Fibroblast of villous mesenchyme (primary cell): ENCODE results near the gene COL26A1. TPM values are rescaled to one million over a fixed set of nuclear protein-coding genes. Genes with fewer than 3 reads are reported as not detected.

ENCODE experiments used
- DNase-seq: peaks from one replicate; pipeline ENCODE4 v3.0.0-alpha.2; 2010; ENCODE audit warnings: low read depth
- H3K4me3 ChIP-seq: 2 replicates; pipeline ENCODE4 v1.5.1; 2011; ENCODE audit warnings: low read depth, mild to moderate bottlenecking, low read length
- total RNA-seq: library from RNA; depleted of rRNA; stranded (reverse); fragments of >200 nt; gene quantifications from 2 replicates; pipeline ENCODE4 v1.2.3, GENCODE V29; 2012
- TF ChIP-seq, protein P1 (sequence below): IDR thresholded peaks from 2 replicates; pipeline ENCODE4 v1.5.1; 2012; ENCODE audit warnings: low read depth, mild to moderate bottlenecking, low read length; ENCODE audit not compliant: insufficient read depth

The COL26A1 gene
- total RNA-seq, 1 donor, result not detected

DNA sequence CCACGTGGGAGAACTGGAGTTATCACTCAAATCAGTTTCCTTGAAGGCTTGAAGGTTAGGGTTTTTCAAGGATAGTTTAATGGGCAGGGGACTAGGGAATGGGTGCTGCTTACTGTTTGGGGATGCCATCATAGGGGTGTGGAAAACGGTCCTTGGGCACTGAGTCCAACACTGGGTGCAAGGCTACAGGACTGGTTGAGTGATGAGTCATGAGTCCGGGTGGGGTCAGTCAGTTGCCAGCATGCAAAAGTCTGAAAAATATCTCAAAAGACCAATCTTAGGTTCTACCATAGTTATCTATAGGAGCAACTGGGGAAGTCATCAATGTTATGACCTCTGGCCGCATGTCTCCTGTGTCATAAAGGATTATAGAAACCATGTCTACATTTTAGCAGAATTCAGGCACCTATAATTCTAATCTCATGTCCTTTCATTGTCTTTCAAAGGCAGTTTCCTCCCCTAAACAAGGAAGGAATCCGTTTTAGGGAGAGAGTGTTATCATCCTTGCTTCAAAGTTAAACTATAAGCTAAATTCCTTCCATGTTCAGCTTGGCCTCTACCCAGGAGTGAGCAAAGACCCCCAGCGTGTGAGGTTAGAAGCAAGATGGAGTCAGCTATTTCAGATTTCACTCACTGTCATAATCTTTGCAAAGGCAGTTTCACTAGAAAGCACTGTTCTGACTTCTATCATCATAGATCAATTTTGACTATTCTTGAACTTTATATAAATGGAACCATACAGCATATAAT is 94.5 kb downstream of the COL26A1 start:
- no peak for DNase-seq
- H3K4me3 ChIP-seq, result no peak overlapping the region
- TF ChIP-seq, protein P1, sequence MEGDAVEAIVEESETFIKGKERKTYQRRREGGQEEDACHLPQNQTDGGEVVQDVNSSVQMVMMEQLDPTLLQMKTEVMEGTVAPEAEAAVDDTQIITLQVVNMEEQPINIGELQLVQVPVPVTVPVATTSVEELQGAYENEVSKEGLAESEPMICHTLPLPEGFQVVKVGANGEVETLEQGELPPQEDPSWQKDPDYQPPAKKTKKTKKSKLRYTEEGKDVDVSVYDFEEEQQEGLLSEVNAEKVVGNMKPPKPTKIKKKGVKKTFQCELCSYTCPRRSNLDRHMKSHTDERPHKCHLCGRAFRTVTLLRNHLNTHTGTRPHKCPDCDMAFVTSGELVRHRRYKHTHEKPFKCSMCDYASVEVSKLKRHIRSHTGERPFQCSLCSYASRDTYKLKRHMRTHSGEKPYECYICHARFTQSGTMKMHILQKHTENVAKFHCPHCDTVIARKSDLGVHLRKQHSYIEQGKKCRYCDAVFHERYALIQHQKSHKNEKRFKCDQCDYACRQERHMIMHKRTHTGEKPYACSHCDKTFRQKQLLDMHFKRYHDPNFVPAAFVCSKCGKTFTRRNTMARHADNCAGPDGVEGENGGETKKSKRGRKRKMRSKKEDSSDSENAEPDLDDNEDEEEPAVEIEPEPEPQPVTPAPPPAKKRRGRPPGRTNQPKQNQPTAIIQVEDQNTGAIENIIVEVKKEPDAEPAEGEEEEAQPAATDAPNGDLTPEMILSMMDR, result no peak

DNA sequence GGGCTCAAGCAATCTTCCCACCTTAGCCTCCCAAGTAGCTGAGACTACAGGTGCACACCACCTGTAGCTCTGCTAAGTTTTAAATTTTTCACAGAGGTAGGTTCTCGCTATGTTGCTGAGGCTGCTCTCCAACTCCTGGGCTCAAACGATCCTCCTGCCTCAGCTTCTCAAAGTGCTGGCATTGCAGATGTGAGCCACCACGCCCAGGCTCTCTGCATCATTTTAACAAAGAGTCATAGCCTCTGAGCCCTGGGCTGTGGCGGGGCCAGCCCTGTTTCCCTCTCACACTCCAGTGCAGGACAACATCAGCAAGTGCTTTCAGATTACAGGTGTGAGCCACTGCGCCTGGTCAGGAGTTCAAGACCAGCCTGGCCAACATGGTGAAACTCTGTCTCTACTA is 102.5 kb downstream of the COL26A1 start:
- no peak for DNase-seq
- H3K4me3 ChIP-seq, result no peak overlapping the region
- TF ChIP-seq, protein P1, result no peak

DNA sequence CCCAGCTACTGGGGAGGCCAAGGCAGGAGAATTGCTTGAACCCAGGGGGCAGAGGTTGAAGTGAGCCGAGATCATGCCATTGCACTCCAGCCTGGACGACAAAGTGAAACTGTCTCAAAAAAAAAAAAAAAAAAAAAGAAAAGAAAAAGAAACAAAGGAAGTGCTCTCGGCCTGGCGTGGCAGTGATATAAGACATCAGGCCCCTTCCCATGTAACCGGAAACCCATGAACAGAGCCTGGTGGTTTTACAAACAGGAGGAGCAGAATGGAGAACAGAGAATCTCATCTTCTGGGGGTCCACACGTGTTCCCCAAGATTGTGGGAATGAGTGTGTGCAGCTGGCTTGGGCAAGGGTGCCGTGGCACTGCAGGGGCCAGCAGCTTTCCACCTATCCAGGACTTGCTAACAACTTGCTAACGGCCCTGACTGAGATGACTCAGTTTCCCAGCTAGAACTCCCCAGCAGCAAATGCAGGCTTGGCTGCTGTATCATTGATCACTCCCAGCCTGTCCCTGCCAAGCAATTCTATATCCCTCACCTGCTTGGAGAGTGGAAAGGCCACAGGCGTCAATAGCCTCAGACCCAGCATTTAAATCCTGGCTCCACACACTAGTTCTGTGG is 103.0 kb downstream of the COL26A1 start:
- no peak overlapping the region for H3K4me3 ChIP-seq

DNA sequence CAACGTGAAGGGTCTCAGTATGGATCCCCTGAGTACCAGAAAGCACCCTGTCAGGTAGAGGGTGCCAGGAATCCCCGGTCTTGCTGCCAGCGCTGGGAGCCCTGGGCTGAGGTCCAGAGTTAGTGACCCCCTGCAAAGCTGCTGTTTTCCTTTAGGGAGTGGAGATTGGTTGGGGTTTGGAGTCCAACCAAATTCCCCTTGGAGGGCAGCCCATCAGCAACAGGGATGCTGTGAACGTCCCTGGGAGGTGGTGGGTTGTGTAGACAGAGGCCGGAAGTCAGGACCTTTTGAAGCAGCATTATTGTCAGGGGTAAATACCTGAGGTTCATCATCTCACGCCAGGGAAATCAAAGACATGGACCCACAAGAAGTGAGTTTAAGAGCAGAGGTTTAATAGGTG is 104.2 kb downstream of the COL26A1 start:
- H3K4me3 ChIP-seq, result no peak overlapping the region
- DNase-seq, result no peak
- TF ChIP-seq, protein P1, result no peak

More for the DNA sequence above, 103.0 kb downstream of the COL26A1 start:
- TF ChIP-seq, protein P1, result no peak
- DNase-seq, result no peak

DNA sequence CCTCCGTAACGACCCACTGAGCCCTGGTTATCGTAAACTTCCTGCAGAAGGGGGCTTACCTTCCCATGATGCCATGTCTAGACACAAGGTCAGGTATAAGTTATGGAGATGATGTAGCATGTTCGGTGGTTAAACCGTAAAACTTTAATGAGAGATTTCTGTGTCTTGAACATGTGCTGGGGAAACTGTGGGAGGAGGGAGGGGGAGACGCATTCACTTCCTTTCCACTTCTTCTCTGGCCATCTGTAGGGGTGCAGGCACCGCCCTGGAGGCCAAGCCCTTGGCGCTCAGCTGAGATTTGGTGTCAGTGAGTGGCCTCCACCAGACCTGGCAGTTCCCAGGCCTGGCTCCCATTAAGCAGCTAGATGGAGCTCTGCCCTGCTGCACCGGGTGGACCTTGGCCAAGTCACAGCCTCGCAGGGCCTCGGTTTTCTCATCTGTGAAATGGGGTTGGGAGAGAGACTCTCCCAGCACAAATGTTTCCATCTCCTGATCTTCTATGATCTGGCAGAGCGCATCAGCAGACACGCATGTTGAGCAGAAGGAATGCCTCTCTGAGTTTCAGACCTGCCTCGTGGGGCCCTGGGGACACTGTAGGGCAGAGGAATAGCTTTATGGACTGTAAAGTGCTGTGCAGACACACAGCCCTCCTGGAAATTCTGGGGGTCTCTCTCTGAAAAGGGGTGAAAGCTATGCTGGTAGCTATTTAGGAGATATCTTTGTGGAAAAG is 106.0 kb downstream of the COL26A1 start:
- peak; percentile 1 for DNase-seq
- TF ChIP-seq, protein P1, result no peak
- no peak overlapping the region for H3K4me3 ChIP-seq

DNA sequence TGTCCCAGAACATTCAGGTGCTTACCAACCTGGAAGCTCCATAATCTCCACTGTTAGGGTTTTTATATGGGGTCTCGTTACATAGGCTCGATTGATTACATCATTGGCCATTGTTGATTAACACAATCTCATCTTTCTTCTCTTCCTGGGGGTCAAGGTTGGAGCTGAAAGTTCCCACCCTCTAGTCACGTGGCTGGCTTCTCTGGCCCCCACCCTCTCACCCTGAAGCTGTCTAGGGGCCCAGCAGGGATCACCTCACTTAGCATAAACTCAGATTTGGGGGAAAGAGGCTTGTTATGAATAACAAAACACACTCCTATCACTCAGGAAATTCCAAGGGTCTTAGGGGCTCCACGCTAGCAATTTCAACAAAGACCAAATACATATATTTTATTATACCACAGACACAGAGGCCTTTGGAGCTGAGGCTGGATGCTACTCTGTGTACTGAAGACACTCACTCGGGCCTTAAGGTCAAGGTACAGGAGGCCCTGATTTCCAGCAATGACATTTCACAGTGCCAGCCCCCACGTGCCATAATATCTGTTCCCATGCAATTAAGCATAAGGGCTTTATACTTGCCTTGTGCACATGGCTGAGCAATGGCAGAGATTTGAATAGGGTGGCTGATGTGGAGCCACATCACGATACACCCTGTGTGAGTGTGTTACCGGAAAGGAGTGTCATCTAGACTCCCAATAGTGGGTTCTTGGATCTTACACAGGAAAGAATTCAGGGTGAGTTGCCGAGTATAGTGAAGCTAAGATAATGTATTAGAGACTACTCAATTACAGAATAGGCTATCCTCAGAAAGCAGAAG is 108.2 kb downstream of the COL26A1 start:
- H3K4me3 ChIP-seq, result no peak overlapping the region
- TF ChIP-seq, protein P1, result no peak
- DNase-seq, result no peak
